Rectal smooth muscle tissue (tissue), 1 donor: Measurements from ENCODE around the gene CABLES1.
A peak's percentile ranks its signal among the peaks of the same experiment; 100 is the strongest.

Source experiments
- H3K27ac ChIP-seq: one replicate; pipeline ENCODE4 v1.7.0; 2013; ENCODE audit warnings: low read depth, low read length, inconsistent platforms
- H3K27me3 ChIP-seq: one replicate; pipeline ENCODE4 v1.7.0; 2013; ENCODE audit warnings: low read length; ENCODE audit not compliant: control insufficient read depth, insufficient read depth
- H3K36me3 ChIP-seq: one replicate; pipeline ENCODE4 v1.7.0; 2013; ENCODE audit warnings: low read length; ENCODE audit not compliant: control insufficient read depth, insufficient read depth
- H3K4me1 ChIP-seq: one replicate; pipeline ENCODE4 v1.7.0; 2013; ENCODE audit warnings: low read length; ENCODE audit not compliant: control insufficient read depth, insufficient read depth
- H3K4me3 ChIP-seq: one replicate; pipeline ENCODE4 v1.7.0; 2013; ENCODE audit warnings: low read length
- H3K9ac ChIP-seq: one replicate; pipeline ENCODE4 v1.7.0; 2013; ENCODE audit warnings: low read length

CABLES1 gene

DNA sequence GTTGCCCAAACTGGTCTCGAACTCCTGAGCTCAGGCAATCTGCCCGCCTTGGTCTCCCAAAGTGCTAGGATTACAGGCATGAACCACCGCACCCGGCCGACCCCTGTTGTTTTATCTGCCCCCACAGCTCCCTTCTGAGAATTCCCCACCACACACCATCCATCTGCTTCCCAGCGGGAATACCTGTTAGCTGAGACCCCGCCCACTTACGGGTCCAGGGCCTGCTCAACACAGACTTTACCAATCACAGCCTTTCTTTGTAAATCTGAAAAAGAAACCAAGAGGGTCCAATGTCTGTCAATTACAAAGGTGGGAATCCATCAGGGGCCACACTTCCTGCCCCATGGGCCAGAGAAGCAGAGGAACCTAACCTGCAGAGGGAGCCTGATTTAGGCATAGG, 14.2 kb upstream of the CABLES1 start:
- H3K9ac ChIP-seq = no peak overlapping the region
- no peak overlapping the region for H3K27ac ChIP-seq
- H3K4me1 ChIP-seq = no peaks in the 10 kb centered on the region
- no peak overlapping the region for H3K4me3 ChIP-seq
- no peaks in the 10 kb centered on the region for H3K36me3 ChIP-seq
- H3K27me3 ChIP-seq = no peaks in the 10 kb centered on the region

DNA sequence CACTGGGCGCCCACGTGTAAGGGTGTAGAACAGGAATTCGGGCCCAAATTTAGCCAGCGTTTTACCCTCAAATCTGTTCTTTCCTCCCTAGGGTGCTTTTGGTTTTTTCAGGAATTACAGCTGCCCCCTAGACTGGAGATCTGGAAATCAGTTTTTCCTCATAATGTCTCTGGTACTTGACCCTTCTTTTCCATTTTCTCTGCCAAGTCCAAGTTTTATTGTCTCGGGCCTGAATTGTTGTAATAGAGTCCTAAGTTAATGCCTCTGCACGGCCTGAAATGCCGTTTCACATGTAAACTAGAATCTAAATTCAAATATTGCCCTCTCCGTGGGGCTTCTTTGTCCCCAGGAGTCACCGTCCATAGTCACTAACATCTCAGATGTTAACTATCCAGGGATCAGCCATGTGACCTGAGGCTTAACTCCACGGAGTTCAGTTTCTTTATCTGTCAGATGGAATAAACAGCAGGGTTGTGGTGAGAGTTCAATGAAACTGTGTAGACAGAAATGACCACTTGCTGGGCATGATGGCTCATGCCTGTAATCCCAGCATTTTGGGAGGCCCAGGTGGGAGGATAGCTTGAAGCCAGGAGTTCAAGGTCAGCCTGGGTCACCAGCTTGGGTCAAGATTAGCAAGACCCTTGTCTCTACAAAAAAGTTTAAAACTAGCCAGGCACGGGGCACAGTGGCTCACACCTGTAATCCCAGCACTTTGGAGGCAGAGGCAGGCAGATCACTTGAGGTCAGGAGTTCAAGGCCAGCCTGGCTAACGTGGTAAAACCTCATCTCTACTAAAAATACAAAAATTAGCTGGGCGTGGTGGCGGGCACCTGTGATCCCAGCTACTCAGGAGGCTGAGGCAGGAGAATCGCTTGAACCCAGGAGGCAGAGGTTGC, 12.7 kb upstream of the CABLES1 start:
- H3K27ac ChIP-seq = no peak overlapping the region
- H3K36me3 ChIP-seq = no peaks in the 10 kb centered on the region
- H3K27me3 ChIP-seq = no peaks in the 10 kb centered on the region
- no peaks in the 10 kb centered on the region for H3K4me1 ChIP-seq
- H3K4me3 ChIP-seq = no peak overlapping the region
- H3K9ac ChIP-seq = no peak overlapping the region

DNA sequence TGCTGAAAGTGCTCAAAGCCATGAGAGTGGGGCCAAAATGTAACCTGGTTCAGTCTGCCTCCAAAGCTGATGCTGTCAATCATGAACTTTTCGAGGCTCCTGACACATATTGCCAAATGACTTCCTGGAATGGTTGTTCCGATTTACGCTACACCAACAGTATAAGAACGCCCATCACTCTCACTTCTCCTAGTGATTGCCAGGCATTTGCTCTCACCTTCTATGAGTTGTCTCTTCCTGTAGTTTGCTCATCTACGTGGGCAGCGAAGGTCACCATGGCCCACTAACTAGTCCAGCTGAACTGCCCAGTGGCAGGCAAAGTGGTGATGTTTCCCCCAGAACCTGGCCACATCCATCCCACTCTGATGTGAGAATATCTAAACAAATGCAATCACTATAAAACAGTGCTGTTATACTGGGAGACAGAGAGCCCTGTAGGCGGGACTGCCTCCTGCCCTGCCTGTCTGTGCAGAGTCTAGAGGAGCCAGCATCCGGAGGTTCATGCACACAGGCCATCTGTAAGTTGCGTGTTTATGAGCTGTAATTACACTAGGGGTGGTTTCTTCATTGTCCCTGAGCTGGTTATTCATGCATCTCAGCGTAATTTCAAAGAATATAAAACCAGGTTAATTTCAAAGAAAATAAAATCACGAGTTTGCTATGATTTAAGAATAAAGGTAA, 8.8 kb upstream of the CABLES1 start:
- no peak overlapping the region for H3K4me3 ChIP-seq
- no peaks in the 10 kb centered on the region for H3K4me1 ChIP-seq
- H3K27ac ChIP-seq = no peak overlapping the region
- H3K9ac ChIP-seq = no peak overlapping the region
- H3K36me3 ChIP-seq = no peaks in the 10 kb centered on the region
- no peaks in the 10 kb centered on the region for H3K27me3 ChIP-seq

DNA sequence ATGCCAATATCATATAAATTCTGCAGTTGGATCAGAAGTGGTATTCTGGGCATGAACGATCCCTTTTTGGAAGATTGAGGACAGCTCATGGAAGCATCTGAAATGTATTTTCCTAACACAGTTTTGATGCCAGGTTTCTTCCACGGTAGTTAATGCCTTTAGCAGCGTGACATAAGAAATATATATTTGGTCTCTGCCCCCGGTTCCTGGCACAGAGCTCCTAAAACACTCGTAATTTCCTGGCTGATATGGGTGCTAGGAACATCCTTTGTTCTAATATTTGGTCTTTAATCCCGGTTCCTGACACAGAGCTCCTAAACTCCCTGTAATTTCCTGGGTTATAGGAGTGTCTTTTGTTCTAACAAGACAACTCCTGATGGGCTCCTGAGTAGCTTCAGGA, 8.2 kb upstream of the CABLES1 start:
- no peaks in the 10 kb centered on the region for H3K4me1 ChIP-seq
- H3K9ac ChIP-seq = no peak overlapping the region
- no peak overlapping the region for H3K27ac ChIP-seq
- no peaks in the 10 kb centered on the region for H3K27me3 ChIP-seq
- H3K36me3 ChIP-seq = no peaks in the 10 kb centered on the region
- no peak overlapping the region for H3K4me3 ChIP-seq

DNA sequence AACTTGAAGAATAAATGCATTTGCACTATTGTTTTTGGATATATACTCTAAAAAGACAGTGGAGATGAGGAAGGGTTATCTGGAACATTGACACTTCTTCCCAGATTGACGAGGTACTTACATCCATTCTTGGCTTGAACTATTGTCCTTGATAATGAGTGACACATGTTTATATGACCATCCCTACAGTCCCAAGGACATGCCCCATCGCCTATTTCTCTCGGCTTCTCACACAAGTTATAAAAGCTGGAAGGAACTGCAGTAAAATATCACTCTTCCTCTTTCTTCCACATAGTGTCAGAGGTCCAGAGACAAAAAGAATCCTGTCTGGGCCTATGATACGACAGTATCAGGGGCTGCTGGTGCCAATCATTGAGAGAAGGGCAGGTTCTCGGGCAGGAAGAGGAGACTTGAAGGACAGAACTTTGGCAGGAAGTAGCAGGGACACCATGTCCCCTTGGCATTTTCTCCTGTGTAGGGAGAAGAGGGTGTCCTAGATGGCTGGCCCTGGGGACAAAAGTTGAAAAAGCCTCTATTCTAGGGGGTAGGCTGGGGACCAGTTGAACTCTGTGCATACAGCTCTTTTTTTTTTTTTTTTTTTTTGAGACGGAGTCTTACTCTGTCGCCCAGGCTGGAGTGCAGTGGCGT, 5.8 kb upstream of the CABLES1 start:
- Histone ChIP-seq H3K36me3 (no peaks in the 10 kb centered on the region), H3K9ac (no peak overlapping the region), H3K4me1 (no peaks in the 10 kb centered on the region), H3K27ac (no peak overlapping the region), H3K27me3 (no peaks in the 10 kb centered on the region), H3K4me3 (no peak overlapping the region)

DNA sequence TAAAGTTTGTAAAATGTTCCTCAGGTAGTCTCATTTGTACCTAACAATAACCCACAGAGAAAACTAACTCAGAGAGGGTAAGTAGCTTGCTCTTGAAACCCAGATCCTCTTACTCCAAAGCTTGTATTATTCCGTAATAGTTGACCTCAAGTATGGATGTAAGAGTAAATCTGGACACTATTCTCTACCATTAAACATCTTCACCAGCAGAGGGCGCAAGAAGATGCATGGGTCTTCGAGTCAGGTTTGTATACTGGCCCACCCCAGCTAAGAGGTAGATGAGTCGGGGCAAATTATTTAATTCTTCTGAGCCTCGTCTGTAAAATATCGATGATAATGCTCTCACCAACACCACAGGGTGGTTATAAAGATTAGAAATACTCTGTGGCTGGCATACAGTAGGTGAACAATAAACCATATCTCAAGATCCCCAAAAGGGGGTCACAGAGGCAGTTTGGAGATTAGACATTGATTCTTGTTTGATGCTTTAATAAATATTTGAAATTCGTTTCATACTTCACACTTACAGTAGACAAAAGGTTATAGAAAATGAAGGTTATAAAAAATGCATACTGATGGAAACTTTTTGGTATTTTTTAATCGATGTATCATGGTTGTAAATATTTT, 3.5 kb upstream of the CABLES1 start:
- no peak overlapping the region for H3K9ac ChIP-seq
- no peaks in the 10 kb centered on the region for H3K27me3 ChIP-seq
- H3K36me3 ChIP-seq = no peaks in the 10 kb centered on the region
- no peak overlapping the region for H3K27ac ChIP-seq
- no peak overlapping the region for H3K4me3 ChIP-seq
- H3K4me1 ChIP-seq = no peaks in the 10 kb centered on the region

DNA sequence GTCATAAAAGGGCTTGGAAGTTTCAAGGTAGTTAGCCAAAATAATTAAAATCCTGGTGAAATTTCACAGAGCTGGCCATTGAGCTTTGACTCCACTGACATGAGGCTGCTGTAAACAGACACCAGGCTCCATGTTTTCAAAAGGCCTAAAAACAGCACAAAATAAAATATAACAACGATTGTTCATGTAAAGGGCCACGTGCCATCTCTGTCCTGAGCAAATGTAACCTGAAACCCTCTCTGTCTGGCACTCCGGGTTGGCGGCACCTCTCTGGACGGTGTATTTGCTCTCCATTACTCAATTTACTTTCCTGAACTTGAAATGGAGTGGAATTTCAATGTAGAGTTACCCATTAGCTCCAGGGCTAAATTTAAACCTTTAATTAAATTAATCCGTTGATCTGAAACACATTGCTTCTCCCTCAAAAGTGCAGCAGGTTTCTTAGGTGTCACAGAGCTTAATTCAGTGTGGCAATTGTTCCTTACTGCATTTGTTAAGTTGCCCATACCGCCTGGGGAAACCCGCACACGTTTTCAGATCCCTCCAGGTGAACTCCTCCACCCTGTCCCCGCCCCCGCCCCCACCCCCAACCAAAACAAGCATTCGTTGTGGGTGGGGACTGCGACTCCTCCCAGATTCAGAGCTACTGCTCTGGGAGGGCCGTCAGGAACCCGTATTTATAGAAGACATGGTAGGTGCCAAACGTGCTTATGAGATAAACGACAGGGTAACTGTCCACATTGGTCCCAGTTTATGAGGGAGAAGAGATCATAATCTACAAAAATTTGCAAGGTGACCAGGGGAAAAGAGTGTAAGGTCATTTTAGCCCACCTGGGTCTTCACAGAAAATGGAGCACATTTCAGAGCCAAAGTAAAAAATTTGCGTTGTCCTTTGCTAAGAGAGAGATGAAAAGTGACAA, 1.2 kb upstream of the CABLES1 start:
- H3K27me3 ChIP-seq = peaks cover 2% of the 10 kb centered on the region
- no peaks in the 10 kb centered on the region for H3K4me1 ChIP-seq
- H3K27ac ChIP-seq = no peak overlapping the region
- H3K9ac ChIP-seq = no peak overlapping the region
- peak overlapping the region; percentile 71 for H3K4me3 ChIP-seq
- H3K36me3 ChIP-seq = no peaks in the 10 kb centered on the region

DNA sequence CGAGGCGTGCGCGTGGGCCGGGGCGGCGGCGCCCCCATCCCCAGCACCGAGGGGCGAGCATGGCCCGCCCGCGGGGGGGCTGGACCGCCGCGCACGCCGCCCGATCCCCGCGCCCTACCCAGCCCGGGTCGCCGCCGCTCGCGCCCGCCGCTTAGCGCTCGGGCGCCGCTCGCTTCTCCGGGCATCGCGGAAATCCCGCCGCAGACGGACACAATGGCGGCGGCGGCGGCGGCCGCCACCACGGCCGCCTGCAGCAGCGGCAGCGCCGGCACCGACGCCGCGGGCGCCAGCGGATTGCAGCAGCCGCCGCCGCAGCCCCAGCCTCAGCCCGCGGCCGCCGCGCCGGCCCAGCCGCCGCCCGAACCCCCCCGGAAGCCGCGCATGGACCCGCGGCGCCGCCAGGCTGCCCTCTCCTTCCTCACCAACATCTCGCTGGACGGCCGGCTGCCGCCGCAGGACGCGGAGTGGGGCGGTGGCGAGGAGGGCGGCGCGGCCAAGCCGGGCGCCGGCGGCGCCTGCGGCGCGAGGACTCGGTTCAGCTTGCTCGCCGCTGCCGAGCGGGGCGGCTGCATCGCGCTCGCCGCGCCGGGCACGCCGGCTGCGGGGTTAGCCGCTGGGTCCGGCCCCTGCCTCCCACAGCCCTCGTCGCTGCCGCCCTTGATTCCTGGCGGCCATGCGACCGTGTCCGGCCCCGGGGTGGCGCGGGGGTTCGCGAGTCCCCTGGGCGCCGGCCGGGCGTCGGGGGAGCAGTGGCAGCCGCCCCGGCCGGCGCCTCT, 453 bp downstream of the CABLES1 start:
- Histone ChIP-seq H3K36me3 (no peaks in the 10 kb centered on the region), H3K4me3 (peak overlapping the region; percentile 71), H3K27me3 (peaks cover 2% of the 10 kb centered on the region), H3K9ac (no peak overlapping the region), H3K4me1 (no peaks in the 10 kb centered on the region), H3K27ac (no peak overlapping the region)

DNA sequence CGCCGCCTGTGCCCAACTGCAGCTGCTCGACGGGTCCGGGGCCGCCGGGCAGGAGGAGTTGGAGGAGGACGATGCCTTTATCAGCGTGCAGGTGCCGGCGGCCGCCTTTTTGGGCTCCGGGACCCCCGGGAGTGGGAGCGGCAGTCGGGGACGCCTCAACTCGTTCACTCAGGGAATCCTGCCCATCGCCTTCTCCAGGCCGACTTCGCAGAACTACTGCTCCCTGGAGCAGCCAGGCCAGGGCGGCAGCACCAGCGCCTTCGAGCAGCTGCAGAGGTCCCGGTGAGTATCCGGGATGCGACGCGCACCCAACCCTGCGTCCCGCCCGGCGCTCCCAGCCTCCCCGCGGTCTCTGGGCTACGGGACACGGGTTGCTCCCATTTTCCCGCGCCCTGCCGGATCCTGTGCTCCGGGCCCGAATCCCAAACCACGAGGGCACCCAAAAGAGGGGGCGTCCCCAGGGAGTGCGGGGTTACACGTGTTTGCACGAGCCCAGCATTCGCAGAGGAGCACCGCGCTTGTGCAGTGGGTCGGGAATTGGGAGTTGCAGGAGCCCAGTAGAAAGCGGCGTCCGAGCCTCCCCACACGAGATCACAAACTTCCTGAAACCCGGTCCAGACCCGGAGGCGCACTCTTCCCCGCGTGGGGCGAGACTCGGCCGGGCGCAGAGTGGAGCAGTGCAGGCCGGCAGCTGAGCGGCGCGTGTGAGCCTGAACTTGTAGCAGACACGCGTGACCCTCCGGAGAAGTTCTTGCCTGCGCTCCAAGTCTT, 1.2 kb downstream of the CABLES1 start:
- Histone ChIP-seq H3K4me1 (peaks cover 2% of the 10 kb centered on the region), H3K9ac (no peak overlapping the region), H3K27me3 (peaks cover 2% of the 10 kb centered on the region), H3K36me3 (no peaks in the 10 kb centered on the region), H3K27ac (no peak overlapping the region), H3K4me3 (peak overlapping the region; percentile 71)

DNA sequence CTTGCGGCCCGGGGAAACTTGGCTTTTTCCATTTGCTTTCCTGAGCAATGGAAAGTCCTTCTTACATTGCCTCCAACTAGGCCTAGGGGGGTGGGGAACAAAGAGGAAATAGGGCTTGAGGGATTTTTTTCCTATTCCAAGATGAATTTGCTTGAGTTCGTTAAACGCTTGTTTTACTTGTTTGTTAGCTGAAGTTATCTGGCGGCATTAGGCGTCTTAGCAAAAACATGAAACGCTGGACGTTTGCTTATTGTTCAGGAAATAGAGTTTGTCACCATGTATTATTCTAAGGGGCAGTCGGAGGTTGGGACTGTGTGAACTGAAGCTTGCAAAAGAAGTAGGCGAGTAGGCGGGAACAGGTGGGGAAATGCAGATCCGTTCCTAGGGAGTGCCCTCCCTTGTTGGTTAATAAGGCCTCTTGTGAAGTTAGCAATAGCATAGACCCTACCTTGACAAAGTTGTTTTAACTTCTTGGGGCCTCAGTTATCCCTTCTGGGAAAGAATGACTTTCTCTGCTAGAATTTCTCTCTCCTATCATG, 1.9 kb downstream of the CABLES1 start:
- Histone ChIP-seq H3K36me3 (no peaks in the 10 kb centered on the region), H3K4me1 (peaks cover 3% of the 10 kb centered on the region), H3K27ac (no peak overlapping the region), H3K27me3 (peaks cover 2% of the 10 kb centered on the region), H3K4me3 (peak overlapping the region; percentile 71), H3K9ac (no peak overlapping the region)
